Adrenal gland (tissue), 12 donors: ENCODE data around the gene KCND2. TPM values are rescaled to one million over a fixed set of nuclear protein-coding genes. Genes with fewer than 3 reads are reported as not detected.

Experiments
- DNase-seq, 7 donors: peaks; one replicate each; pipeline ENCODE4 v3.0.0-alpha.2; 2019 to 2020
- H3K27ac ChIP-seq, 5 donors: fragments of 200-600 bp; sonication (generic) in 4 of 5; 1 replicate in 3 of 5; 2 replicates in 2 of 5; pipeline versions ENCODE4 v1.5.1 to v1.8.0; 2016 to 2020; ENCODE audit warnings: mild to moderate bottlenecking in 1 of 5
- H3K27me3 ChIP-seq: fragments of 200-600 bp; 2 replicates; pipeline ENCODE4 v1.8.0; 2021
- H3K36me3 ChIP-seq, 2 donors: fragments of 200-600 bp; replicated peaks in 1 of 2; 1 replicate in 1 of 2; 2 replicates in 1 of 2; pipeline versions ENCODE4 v1.5.1 to v1.8.0; 2018 to 2022
- H3K4me1 ChIP-seq, 2 donors: fragments of 200-600 bp; replicated peaks in 1 of 2; 1 replicate in 1 of 2; 2 replicates in 1 of 2; pipeline versions ENCODE4 v1.5.1 to v1.8.0; 2018 to 2021
- H3K4me3 ChIP-seq, 4 donors: fragments of 200-600 bp; sonication (generic) in 3 of 4; one replicate each; pipeline ENCODE4 v1.5.1; 2016 to 2018
- H3K9me3 ChIP-seq, 3 donors: fragments of 200-600 bp; sonication (generic) in 1 of 3; replicated peaks in 1 of 3; 1 replicate in 2 of 3; 2 replicates in 1 of 3; pipeline versions ENCODE4 v1.5.1 to v1.8.0; 2016 to 2021
- POLR2A ChIP-seq, 2 donors: fragments of 450-650 bp; IDR thresholded peaks; one replicate each; pipeline ENCODE4 v1.6.1; 2017; ENCODE audit warnings: antibody characterized with exemption in 2 of 2, mild to moderate bottlenecking in 2 of 2, moderate library complexity in 1 of 2
- WGBS, 4 donors: extraction: QIAGEN DNeasy Blood & Tissue Kit in 2 of 4; methylation state at CpG; one replicate each; pipeline versions ENCODE4 v1.1.5 to v1.1.7; 2013 to 2017; 5-methylcytosine and 5-hydroxymethylcytosine counted together
- intact Hi-C, 2 donors: fragments of 100-400 bp; cut with DNase I; formaldehyde crosslinking; loops; one replicate each; pipeline versions ENCODE4 v1.14.1 to v1.15.0; 2022 to 2023
- polyA plus RNA-seq, 3 donors: library from polyadenylated mRNA; stranded (reverse); fragments of 200-250 nt in 2 of 3; fragments of 350-450 nt in 1 of 3; fragmentation: Illumina TruSeq in 1 of 3; extraction: RNeasy Lipid Tissue Mini Kit (QIAGEN cat#74804) in 1 of 3; gene quantifications; one replicate each; pipeline ENCODE4 v1.2.3, GENCODE V29; 2013 to 2014
- total RNA-seq, 9 donors: library from RNA; depleted of rRNA in 4 of 9; stranded (reverse); fragments of >200 nt in 4 of 9; fragments of 120-200 nt in 1 of 9; fragmentation: NEBNext Ultra II Directional in 1 of 9; extraction: Animal tissue kit (Norgen Biotek cat#: 25700) in 1 of 9; gene quantifications; one replicate each; pipeline versions ENCODE4 v1.1.0 to v1.2.4, GENCODE V29; 2013 to 2023
- TF ChIP-seq, protein P1 (sequence below), 6 experiments: fragments of 450-650 bp in 4 of 6; fragments of 200-600 bp in 2 of 6; sonication (generic) in 1 of 6; IDR thresholded peaks; 1 replicate in 5 of 6; 2 replicates in 1 of 6; pipeline versions ENCODE4 v1.5.1 to v1.8.0; 2016 to 2021; ENCODE audit warnings: antibody characterized with exemption in 6 of 6, mild to moderate bottlenecking in 2 of 6, moderate library complexity in 1 of 6
- donor health status: healthy with polysubstance abuse.
- donor health status: Bipolar disorder and iron deficiency.
- donor health status: DM: yes; HTN: yes; CAD: no.
- donor health status: DM: no; HTN: no; CAD: no.
- donor health status: DM: no; HTN: no; CAD: no.
- donor health status: DM: yes; HTN: yes; CAD: no.

KCND2 gene
- total and polyA plus RNA-seq, 12 donors: 0.24 to 3.0 (median 0.81) TPM

DNA sequence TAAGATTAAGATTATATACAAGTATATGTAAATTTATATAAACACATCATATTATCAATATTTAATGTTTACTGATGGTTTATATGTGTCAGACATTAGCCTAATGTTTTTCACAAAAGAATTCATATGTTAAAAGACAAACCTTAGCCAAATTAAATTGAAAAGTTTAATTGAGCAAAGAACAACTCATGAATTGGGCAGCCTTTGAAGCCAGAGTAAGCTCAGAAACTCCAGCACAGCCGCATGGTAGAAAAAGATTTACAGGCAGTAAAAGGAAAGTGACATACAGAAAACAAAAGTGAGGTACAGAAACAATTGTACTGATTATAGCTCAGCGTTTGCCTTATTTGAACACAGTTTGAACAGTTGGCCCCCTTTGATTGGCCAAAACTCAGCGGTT lies 460.9 kb downstream of the KCND2 start:
- intact Hi-C loops: no loop called here
- no peaks in the 10 kb centered on the region for H3K4me1 ChIP-seq

DNA sequence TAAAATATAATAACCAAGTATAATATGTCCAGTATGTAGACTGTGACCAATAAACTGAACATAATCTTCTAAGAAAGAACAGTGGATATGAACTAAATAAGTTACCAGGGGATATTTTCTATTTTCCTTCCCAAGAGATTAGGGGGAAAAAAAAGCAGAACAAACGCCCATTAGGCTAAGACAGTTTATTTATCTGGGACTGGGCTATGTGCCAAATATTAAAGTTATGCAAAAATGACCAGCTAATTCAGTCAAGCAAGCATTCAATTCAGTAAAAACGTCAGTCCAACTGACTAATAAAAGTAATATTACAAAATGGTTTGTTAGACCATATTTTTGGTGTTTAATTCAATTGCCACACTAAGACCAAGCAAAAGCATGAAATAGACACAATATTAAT lies 462.8 kb downstream of the KCND2 start:
- Histone ChIP-seq H3K4me3 (no peak overlapping the region), H3K4me1 (no peaks in the 10 kb centered on the region), H3K36me3 (no peaks in the 10 kb centered on the region), H3K9me3 (no peaks in the 10 kb centered on the region), H3K27me3 (no peaks in the 10 kb centered on the region), H3K27ac (no peak overlapping the region)
- DNase-seq: no peak
- intact Hi-C loops: no loop called here
- 14 to 20% (median 18%) methylated on average over 2 of the region's 2 CpGs for WGBS, 4 donors
- TF ChIP-seq, protein P1, sequence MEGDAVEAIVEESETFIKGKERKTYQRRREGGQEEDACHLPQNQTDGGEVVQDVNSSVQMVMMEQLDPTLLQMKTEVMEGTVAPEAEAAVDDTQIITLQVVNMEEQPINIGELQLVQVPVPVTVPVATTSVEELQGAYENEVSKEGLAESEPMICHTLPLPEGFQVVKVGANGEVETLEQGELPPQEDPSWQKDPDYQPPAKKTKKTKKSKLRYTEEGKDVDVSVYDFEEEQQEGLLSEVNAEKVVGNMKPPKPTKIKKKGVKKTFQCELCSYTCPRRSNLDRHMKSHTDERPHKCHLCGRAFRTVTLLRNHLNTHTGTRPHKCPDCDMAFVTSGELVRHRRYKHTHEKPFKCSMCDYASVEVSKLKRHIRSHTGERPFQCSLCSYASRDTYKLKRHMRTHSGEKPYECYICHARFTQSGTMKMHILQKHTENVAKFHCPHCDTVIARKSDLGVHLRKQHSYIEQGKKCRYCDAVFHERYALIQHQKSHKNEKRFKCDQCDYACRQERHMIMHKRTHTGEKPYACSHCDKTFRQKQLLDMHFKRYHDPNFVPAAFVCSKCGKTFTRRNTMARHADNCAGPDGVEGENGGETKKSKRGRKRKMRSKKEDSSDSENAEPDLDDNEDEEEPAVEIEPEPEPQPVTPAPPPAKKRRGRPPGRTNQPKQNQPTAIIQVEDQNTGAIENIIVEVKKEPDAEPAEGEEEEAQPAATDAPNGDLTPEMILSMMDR (IDR thresholded peaks at IDR 0.05): no peak
- no peak for TF ChIP-seq POLR2A (IDR thresholded peaks at IDR 0.05)

More for the DNA sequence above, 460.9 kb downstream of the KCND2 start:
- TF ChIP-seq, protein P1 (IDR thresholded peaks at IDR 0.05): no peak
- no peak for TF ChIP-seq POLR2A (IDR thresholded peaks at IDR 0.05)
- WGBS, 4 donors: 85 to 92% (median 88%) methylated on average over 3 of the region's 3 CpGs
- H3K27me3 ChIP-seq: no peaks in the 10 kb centered on the region
- H3K27ac ChIP-seq: no peak overlapping the region
- H3K4me3 ChIP-seq: no peak overlapping the region
- no peak for DNase-seq
- no peaks in the 10 kb centered on the region for H3K36me3 ChIP-seq
- no peaks in the 10 kb centered on the region for H3K9me3 ChIP-seq

DNA sequence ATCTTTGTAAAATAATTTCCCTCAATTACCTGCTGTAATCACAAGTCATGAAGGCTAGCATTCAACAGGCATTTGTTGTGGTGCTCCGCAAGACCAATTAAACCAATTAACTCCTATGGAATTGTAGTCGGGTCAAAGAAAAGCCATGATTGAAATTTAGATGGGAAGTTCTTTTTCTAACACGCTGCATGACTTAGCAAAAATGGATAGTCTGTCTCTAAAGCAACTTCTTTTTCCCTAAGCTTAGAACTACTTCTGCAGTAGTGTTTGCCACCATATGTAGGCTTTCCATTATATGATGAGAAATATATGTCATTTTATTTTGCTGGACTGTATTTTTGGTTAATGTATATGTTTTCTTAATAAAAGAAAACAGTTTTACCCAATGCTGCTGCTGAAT lies 465.8 kb downstream of the KCND2 start:
- H3K4me3 ChIP-seq: no peak overlapping the region
- no peaks in the 10 kb centered on the region for H3K9me3 ChIP-seq
- H3K27ac ChIP-seq: no peak overlapping the region
- DNase-seq: no peak
- 68 to 76% (median 74%) methylated on average over 3 of the region's 3 CpGs for WGBS, 4 donors
- H3K27me3 ChIP-seq: no peaks in the 10 kb centered on the region
- no peaks in the 10 kb centered on the region for H3K36me3 ChIP-seq
- TF ChIP-seq POLR2A (IDR thresholded peaks at IDR 0.05): no peak
- TF ChIP-seq, protein P1 (IDR thresholded peaks at IDR 0.05): no peak
- no peaks in the 10 kb centered on the region for H3K4me1 ChIP-seq
- intact Hi-C loops: no loop called here

GRCh38 chr7:120740348-120740747 lies 467.4 kb downstream of the KCND2 start:
- H3K36me3 ChIP-seq: no peaks in the 10 kb centered on the region
- no peaks in the 10 kb centered on the region for H3K9me3 ChIP-seq
- 35 to 40% (median 38%) methylated on average over 3 of the region's 3 CpGs for WGBS, 4 donors
- no peak overlapping the region for H3K27ac ChIP-seq
- no peaks in the 10 kb centered on the region for H3K27me3 ChIP-seq
- peak overlapping the region in 1 of 4 donors; percentile 15 for H3K4me3 ChIP-seq
- no peak for DNase-seq
- intact Hi-C loops: no loop called here
- TF ChIP-seq POLR2A (IDR thresholded peaks at IDR 0.05): no peak
- TF ChIP-seq, protein P1 (IDR thresholded peaks at IDR 0.05): no peak
- H3K4me1 ChIP-seq: no peaks in the 10 kb centered on the region
